CD4-positive, alpha-beta T cell treated with Interferon alpha-2 for 1 hour (primary cell): ENCODE measurements around the gene ID3.

ENCODE experiments used
- DNase-seq, 2 donors: peaks; one replicate each; pipeline ENCODE4 v3.0.0-alpha.2; 2020 to 2022

Gene ID3, protein sequence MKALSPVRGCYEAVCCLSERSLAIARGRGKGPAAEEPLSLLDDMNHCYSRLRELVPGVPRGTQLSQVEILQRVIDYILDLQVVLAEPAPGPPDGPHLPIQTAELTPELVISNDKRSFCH

DNA sequence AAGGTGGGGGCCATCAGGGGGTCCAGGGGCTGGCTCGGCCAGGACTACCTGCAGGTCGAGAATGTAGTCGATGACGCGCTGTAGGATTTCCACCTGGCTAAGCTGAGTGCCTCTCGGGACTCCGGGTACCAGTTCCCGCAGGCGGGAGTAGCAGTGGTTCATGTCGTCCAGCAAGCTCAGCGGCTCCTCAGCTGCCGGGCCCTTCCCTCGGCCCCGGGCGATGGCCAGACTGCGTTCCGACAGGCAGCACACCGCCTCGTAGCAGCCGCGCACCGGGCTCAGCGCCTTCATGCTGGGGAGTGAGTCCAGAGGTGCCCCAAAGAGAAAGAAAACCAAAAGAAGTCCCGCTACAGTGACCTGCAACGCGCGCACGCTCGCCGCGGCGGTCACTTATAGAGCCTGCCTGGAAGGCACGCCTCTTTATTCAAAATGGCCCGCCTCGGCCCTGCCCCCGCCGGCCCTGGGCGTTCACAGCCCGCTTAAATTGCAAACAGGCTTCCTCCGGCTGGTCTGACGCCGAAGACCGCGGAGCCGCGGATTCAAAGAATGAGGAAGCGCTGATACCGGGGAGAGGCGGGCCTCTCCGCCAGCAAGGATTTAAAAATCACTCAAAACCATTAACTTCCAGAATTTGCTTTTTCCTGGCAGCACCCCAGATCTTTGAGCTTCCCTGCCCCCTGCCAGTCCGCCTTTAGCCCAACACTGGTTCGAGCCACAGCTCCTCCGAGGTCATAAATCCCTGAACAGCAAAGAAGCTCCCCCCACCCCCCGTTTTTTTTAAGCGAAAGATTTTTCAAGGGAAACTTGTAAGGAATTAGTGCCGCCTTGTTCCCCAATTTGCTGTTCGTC, at the start of gene ID3:
ID3 (minus strand) TSS at position 366 of the 849 bp plus-strand sequence; CDS start at position 291, 75 bp downstream.
- peak; percentile 90 to 92 for DNase-seq

DNA sequence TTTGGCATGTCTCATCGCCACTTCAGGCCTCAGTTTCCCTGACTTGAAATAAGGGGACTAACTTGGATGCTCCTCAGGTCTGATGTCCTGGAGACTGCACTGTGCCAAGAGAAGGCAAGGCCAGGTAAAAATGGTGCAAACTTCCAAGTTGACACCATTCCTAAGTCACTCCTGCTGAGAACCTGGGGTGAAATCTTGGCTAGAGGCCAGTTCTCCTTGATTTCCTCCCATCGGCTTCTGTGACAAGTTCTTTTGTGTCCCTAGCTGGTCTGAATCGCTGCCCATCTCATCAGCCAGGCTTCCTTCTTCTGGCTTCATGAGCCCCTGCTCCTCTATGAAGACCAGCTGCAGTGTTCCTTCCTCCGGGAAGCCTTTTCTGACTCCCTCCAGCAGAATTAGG, 48.6 kb upstream of the ID3 start:
- DNase-seq: no peak

DNA sequence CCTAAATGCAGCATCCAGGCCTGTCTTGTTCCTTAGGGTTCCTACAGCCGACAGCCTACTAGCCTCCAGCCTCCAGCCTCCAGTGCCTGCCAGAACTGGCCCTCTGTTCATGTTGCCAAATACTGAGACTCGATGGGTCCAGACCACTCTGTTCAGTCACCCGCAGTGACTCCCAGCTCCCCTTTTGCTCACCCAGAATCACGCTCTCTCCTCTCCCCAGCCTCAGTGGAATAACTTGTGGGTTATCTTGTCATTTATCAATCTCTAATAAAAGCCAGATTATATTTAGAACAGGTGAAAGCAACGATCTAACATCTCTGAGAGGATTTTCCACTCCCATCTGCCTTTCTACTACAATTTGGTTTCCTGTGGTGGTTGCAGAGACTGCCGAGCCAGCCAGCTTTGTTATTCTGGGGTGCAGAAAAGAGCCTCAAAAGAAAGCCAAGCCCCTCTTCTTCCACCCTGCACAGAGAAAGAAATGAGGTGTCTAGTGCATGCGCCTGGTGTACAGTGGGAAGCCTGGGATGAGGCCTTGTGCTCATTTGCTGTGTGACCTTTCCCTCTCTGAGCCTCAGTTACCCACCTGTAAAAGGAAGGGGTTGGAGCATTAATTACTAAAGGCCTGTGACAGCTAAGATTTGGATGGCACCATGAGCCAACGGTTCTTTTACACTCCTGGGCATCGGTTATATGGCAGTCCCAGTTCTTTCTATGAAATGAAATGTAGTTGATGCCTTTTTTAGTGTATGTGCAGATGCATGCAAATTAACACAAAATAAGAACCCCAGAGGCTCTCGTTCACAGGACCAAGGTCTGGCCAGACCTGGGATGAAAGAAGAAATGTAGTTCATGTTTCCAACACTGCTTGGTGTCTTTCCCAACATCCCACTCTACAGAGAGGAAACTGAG, 42.9 kb upstream of the ID3 start:
- no peak for DNase-seq

DNA sequence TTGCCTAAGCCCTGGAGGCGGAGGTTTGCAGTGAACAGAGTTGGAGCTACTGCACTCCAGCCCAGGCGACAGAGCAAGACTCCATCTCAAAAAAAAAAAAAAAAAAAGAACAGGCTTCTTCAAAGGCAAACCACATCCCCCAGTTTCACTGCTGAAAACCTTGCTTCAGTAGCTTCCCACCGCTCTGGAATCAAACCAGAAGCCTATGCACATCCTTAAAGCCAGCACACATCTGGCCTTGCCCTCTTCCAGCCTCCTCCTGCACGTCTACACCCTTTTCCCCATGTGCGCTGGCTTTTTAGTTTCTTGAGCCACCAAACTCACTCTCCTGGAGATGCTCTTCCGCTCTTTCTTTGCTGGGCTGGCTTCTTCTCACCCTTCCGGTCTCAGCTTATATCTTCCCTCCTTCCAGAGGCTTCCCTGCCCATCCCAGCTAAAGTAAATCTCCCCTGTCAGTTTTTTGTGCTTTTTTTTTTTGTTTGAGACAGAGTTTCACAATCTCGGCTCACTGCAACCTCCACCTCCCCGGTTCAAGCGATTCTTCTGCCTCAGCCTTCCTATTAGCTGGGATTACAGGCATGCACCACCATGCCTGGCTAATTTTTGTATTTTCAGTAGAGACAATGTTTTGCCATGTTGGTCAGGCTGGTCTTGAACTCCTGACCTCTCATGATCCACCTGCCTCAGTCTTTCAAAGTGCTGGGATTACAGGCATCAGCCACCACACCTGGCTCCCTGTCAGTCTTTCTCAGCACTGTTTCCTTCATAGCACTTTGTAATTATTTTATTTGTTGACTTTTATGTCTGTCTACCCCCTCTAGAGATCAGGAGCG, 42.0 kb upstream of the ID3 start:
- DNase-seq: peak in 1 of 2 donors; percentile 48

DNA sequence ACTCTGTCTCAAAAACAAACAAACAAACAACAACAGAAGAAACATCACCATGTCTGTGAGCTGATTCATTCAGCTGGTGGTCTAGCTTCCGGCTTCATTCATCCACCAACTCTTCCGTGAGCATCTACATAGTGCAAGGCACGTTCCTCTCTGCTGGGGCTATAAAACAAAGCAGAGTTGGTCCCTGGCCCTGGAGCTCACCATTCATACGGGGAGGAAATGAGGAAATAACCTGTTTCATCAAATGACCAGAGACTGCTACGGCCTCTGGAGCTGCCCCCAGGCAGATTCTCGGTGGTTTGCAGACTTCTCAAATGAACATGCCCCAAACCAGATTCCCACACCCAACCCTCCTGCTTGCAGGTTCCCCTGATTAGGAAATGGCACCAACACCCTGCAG, 41.0 kb upstream of the ID3 start:
- no peak for DNase-seq

DNA sequence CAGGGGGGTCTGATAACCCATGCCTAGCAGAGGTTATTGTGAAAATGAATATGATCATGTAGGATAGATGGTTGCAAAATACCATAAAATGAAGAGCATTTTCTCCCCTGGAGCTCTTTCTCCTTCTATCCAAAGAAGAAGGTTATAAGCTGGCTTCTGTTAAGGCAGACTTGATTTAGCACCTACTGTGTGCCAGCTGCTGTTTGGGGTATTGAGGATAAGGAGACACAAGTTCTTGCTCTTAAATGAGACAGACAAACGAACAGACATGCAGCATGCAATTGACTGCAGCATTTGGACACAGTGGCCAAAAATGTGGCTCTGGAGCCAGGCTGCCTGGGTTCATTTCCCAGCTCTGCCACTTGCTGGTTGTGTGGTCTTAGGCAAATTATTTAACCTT, 39.8 kb upstream of the ID3 start:
- DNase-seq: no peak

DNA sequence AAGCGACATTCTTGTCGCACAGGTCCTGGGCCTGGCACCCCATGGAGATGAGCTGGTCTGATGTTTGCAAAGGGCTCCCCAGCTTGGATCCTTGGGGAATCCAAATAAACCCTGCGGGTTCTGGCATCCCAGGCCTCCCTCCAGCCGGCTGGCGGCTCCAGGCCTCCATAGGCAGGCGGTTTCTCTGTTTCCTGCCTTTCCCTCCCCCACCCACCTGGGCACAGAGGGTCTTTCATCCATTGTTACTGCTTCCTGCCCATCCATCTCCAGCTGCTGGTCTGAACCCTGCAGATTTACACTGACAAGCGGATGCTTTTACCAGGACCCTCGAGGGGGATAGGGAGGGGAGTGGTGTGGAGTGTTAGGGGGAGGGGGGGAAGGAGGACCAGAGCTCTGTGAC, 39.1 kb upstream of the ID3 start:
- no peak for DNase-seq

DNA sequence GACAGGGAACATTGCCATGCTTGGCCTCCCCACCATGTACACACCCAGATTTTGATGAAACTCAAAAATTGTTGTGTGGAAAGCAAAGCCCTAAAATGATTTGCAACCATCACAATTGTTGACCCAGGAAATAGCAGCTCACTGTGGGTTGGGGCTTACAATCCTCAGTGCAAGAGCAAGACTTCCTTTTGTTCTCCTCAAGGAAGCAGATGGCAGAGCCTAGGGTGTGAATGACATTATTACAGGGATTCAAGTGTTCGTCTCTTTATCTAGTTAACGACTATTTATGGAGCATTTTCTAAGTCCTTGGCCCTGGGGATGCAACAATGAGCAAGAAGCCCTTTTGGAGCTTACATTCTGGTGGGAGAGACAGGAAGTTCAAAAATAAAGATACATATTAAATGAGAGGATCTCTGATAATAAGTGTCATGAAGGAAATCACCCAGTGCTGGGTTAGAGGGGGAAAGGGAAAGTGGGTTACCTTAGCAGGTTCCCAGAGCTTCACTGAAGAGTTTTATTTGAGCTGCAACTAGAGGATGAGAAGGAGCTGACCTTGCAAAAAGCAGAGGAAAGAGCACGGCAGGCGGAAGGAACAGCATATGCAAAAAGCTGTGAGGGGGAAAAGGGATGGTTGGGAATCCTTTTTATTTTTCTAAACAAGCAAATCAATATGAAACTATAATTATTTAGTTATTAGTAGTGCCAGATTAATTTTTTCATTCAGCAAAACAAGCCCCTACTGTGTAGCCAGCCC, 38.5 kb upstream of the ID3 start:
- no peak for DNase-seq

DNA sequence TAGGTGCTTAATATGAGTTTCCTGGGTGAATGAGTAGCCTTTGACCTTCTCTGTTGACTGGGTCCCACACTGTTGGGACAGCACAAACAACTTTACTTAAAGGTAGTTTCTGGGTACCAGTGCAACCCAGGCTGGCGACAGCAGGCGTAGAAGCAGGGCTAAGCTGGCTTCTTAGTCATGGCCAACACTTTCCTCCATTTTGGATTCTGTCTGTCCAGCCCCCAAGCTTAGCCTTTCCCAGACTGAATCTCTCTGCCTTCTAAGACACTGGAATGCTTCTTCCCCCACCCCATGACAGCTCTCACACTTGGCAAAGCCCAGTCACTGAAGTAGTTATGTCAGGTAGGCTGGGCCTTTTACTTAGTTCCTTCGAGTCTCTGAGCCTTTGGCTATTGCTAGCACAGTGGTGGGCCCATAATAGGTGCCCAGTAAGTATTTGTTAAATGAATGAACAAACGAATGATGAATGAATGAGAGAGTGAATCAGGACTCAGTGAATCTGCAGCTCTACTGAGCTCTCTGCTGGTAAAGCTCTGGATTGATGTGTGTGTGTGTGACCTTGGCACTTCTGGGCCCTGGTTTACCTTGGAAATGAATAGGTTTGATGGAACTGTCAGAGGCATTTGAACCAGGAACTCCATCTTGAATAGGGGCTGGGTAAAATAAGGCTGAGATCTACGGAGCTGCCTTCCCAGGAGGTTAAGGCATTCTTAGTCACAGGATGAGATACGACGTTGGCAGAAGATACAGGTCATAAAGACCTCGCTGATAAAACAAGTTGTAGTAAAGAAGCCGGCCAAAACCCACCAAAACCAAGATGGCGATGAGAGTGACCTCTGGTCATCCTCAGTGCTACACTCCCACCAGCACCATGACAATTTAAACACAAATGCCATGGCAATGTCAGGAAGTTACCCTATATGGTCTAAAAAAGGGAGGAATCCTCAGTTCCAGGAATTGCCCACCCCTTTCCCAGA, 37.4 kb upstream of the ID3 start:
- no peak for DNase-seq

DNA sequence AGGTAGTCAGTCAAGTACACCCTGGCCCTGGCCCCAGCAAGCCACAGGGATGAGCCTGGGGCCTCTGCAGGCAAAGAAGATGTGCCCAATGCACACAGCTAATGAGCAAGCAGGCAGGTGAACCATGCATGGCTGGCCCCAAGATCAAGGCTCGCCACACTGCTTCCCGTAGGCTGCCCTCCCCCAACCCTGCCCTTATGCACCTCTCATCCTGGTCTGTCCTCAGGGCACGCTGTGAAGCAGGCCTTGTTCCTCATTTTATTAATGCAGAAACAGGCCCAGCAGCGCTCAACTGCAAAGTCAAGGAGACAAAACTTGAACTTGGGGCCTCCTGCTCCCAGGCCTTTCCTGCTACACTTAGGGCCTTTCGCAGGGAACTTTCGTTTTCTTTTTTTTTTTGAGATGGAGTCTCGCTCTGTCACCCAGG, 35.6 kb upstream of the ID3 start:
- peak in 1 of 2 donors; percentile 44 for DNase-seq

DNA sequence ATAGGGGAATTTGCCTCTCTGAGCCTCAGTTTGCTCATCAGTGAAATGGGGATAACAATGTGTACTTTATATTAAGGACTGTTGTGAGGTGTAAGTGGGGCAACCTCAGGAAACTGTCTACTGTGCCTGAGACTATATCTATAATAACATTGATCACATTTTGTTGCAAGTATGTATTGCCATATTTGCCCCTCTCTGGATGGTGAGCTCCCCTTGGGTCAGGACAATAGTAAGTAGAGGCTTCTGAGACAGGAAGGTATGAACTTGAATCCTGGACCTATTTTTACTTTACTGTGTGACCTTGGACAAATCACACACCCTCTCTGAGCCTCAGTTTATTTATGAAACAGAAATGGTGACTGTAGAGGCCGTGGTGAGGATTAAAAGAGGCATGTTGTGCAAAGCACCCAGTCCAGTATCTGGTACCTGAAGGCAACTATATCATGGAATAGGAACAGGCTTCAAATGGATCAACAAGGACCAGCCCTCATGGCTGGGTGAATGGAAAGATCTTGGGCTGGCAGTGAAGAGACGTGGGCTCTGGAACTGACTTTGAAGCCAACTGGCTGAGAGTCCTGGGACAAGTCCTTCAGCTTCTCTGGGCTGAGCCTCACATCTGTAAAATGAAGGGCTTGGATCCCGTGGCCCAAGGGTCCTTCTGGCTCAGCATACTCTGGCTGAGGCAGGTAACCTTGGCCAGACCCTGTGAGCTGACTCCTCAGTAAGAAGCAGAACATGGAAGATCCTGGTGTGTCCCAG, 35.0 kb upstream of the ID3 start:
- DNase-seq: no peak

DNA sequence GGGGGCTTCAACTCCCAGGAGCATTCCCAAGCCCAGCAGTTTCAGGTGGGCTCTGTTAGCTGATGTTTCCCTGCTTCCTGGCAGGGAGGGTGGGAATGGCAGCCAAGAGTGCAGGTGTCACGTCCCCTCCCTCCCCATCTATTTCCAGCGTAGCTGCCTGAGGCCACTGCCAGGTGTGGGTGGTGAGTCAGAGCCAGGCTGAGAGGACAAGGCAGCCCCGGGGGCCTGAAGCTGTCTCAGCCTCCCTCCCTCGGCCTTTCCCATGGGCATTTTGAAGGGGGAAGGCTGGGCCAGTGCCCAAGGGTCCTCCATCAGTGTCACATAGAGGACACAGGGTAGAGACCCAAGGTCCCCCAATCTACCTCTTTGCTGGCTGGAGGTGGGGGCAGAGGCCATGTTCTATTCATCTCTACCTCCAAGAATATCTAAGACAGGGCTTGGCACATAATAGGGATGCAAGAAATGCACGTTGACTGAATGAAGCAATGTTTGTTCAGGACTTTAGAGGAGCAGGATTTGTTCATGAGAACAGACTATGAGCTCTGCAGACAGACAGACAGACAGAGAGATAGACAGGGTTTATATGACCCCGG, 34.4 kb upstream of the ID3 start:
- no peak for DNase-seq

DNA sequence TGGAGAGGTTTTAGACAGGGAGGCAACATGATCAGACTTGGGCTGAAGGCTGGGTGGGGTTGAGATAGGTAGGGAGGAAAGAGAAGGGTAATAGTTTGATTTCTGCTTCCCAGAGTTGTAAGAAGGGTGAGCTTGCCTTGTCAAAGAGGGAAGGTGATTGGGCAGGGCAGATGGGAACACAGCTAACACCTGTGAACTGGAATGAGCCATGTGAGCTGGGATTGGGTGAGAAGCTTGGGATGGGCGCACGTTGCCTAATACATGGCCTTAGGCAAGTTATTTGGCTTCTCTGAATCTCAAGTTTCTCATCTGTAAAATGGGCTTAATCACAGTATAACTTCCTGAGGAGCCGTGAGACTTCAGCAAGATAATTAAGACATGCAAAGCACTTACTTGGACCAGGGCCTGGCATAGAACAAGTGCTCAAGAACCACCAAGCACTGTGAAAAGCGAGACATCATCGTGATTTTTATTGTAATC, 33.8 kb upstream of the ID3 start:
- DNase-seq: no peak

DNA sequence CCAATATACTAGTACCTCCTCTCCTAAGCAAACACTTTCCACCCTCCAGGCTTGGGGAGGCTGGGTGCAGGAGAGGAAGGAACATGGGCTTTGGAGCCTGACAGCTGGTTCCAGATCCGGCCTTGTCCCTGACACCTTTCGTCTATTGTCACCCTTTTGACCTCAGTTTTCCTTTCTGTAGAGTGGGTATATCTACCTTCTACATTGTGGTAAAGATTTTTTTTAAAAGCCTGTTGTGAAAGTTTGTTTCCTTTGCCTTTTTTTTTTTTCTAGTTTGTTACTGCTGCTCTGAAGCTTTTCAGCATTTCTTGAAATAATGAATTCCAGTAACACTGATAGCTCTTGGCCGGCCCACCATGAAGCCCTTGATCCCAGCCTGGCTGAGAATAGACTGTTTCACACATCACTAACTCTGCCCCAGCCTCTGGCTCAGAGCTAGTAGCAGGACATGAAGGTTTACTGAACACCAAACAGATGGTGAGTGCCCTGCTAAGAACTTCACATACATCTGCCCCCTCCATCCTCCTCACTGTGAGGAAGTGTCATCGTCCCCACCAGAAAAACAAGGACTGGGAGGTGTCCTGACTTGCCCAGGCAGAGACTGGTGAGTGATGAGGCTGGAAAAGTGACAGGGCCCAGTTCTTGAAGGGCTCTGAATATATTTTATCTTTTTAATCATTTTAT, 33.0 kb upstream of the ID3 start:
- DNase-seq: peak in 1 of 2 donors; percentile 33

DNA sequence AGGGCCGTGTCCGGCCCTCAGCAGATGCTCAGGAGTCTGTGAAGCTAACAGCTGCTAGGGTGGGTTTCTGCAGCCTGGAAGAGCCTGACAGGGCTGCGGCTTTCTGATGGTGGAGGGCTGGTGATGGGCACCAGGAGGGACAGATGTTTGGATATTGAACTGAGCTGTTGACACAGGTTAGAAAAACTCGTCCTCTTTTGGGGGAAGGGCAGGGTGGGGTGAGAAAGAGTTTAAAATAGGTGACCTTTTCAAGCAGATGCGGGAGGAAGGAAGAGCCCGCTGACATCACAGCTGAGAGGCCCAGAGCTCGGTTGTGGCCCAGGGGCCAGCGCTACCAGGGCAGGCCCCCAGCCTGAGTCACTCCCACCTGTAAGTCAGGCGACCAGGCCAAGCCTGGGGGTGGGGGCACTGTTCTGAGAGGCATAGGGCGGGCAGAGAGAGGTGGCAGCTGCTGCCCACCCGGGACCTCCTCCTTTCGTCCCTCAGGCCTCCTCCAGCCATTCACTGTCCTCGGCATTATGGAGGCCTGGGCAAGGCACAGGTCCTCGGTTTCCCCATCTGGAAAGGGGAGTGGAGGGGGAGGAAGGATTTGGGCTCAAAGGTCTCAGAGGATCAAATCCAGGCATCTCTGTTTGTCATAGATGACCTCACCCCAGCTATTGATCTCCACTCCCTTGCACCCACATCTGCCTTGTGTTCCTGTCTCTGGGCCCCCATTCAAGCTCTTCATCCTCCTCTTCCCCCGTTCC, 32.3 kb upstream of the ID3 start:
- peak in 1 of 2 donors; percentile 27 for DNase-seq

DNA sequence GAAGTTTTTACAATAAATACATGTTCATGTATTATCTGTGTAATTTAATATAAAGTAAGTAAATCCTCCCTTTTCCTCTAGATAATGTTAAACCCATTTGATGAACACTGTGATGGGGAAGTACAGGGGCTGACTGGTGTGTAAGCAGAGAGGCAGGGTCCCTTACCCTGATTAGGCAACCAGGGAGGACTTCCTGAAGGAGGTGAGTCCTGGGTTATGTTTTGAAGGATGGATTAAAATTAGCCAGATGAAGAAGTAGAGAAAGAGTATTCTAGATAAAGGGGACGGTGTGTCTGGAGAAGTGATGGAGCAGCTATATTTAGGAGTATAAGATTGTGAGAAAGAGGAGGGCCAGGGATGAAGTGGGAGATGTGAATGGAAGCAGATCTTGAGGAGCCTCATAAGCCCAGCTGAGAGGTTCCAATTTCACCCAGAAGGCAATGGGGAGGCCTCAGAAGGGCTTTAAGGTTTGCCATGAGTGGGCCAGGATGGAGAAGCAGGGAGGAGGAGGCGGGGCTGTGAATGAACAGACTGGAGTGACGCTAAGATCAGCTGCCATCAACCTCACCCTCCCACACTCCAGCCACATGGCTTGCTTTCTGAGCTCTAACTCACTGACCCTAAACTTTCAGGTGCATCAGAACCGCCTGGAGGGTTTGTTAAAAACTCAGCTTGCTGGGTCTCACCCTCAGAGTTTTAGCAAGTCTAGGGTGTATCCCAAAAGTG, 30.9 kb upstream of the ID3 start:
- DNase-seq: no peak

DNA sequence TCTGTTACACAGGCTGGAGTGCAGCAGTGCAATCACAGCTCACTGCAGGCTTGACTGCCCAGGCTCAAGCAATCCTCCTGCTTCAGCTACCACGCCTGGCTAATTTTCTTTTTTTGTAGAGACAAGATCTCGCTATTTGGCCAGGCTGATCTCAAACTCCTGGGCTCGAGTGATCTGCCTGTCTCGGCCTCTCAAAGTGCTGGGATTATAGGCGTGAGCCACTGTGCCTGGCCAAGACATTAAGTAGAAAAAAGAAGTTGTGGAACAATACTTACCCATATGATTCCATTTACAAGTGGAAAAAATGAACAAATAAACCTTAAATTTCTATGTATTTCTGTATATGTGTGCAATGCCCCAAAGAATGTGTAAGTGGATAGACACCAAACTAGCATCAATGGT, 30.3 kb upstream of the ID3 start:
- DNase-seq: no peak
